ENCODE data around the gene SFI1.
"Not testable (repeated sequence)": the region's sequence is repeated elsewhere in the genome, so short reads cannot be mapped to it uniquely, and the experiment has no call there.

Gene SFI1

GRCh38 chr22:31586137-31586920 is 90.0 kb downstream of the SFI1 start:
- 87 to 98% methylated on average over 6 to 7 of the region's 7 CpGs for WGBS, 2 experiments (ENCODE audit: insufficient coverage in 2 of 2)
- no peaks in the 10 kb centered on the region for H3K9me3 ChIP-seq (ENCODE audit: control insufficient read depth, low read length)
- H3K36me3 ChIP-seq (ENCODE audit: control insufficient read depth, insufficient read depth, low read length): peaks cover 24% of the 10 kb centered on the region
- peaks cover 26% of the 10 kb centered on the region for H3K4me1 ChIP-seq (ENCODE audit: control insufficient read depth, insufficient read depth, low read length, poor library complexity, severe bottlenecking)
- no peak overlapping the region for H3K4me3 ChIP-seq (ENCODE audit: extremely low read depth, insufficient read depth, low read length, poor library complexity, severe bottlenecking)
- no peak overlapping the region for H3K27ac ChIP-seq (ENCODE audit: low read depth, low read length, severe bottlenecking)

GRCh38 chr22:31588970-31589675 is 92.8 kb downstream of the SFI1 start:
- H3K36me3 ChIP-seq (ENCODE audit: control insufficient read depth, insufficient read depth, low read length): peaks cover 24% of the 10 kb centered on the region

GRCh38 chr22:31590161-31590560 is 93.8 kb downstream of the SFI1 start:
- not testable (repeated sequence) for H3K9me3 ChIP-seq (ENCODE audit: control insufficient read depth, low read length); H3K27ac ChIP-seq (ENCODE audit: low read depth, low read length, severe bottlenecking); H3K4me3 ChIP-seq (ENCODE audit: extremely low read depth, insufficient read depth, low read length, poor library complexity, severe bottlenecking)
- peaks cover 25% of the 10 kb centered on the region for H3K36me3 ChIP-seq (ENCODE audit: control insufficient read depth, insufficient read depth, low read length)
- peaks cover 12% of the 10 kb centered on the region for H3K4me1 ChIP-seq (ENCODE audit: control insufficient read depth, insufficient read depth, low read length, poor library complexity, severe bottlenecking)
- WGBS, 2 experiments (ENCODE audit: insufficient coverage in 2 of 2): no CpG with 5 or more reads among the region's 2 CpGs

More at GRCh38 chr22:31588970-31589675, 92.8 kb downstream of the SFI1 start:
- H3K9me3 ChIP-seq (ENCODE audit: control insufficient read depth, low read length): no peaks in the 10 kb centered on the region
- H3K4me1 ChIP-seq (ENCODE audit: control insufficient read depth, insufficient read depth, low read length, poor library complexity, severe bottlenecking): peaks cover 17% of the 10 kb centered on the region
- H3K27ac ChIP-seq (ENCODE audit: low read depth, low read length, severe bottlenecking): no peak overlapping the region
- 92 to 95% methylated on average over 5 of the region's 6 CpGs for WGBS, 2 experiments (ENCODE audit: insufficient coverage in 2 of 2)
- H3K4me3 ChIP-seq (ENCODE audit: extremely low read depth, insufficient read depth, low read length, poor library complexity, severe bottlenecking): no peak overlapping the region

- 73 to 85% methylated on average over 1 of the region's 2 CpGs for WGBS, 2 experiments (ENCODE audit: insufficient coverage in 2 of 2)
- H3K4me3 ChIP-seq (ENCODE audit: extremely low read depth, insufficient read depth, low read length, poor library complexity, severe bottlenecking): no peak overlapping the region
- H3K4me1 ChIP-seq (ENCODE audit: control insufficient read depth, insufficient read depth, low read length, poor library complexity, severe bottlenecking): peaks cover 3% of the 10 kb centered on the region
- no peak overlapping the region for H3K27ac ChIP-seq (ENCODE audit: low read depth, low read length, severe bottlenecking)
- H3K9me3 ChIP-seq (ENCODE audit: control insufficient read depth, low read length): no peaks in the 10 kb centered on the region
- H3K36me3 ChIP-seq (ENCODE audit: control insufficient read depth, insufficient read depth, low read length): peaks cover 5% of the 10 kb centered on the region
Observed at GRCh38 chr22:31595271-31595670, 98.9 kb downstream of the SFI1 start.

- Histone ChIP-seq H3K36me3 (ENCODE audit: control insufficient read depth, insufficient read depth, low read length) (peaks cover 11% of the 10 kb centered on the region), H3K4me3 (ENCODE audit: extremely low read depth, insufficient read depth, low read length, poor library complexity, severe bottlenecking) (no peak overlapping the region), H3K4me1 (ENCODE audit: control insufficient read depth, insufficient read depth, low read length, poor library complexity, severe bottlenecking) (peaks cover 24% of the 10 kb centered on the region), H3K27ac (ENCODE audit: low read depth, low read length, severe bottlenecking) (peak overlapping the region; percentile 98), H3K9me3 (ENCODE audit: control insufficient read depth, low read length) (no peaks in the 10 kb centered on the region)
- 77 to 81% methylated on average over 11 of the region's 11 CpGs for WGBS, 2 experiments (ENCODE audit: insufficient coverage in 2 of 2)
Observed at GRCh38 chr22:31602259-31602952, 106.1 kb downstream of the SFI1 start.

- H3K4me1 ChIP-seq (ENCODE audit: control insufficient read depth, insufficient read depth, low read length, poor library complexity, severe bottlenecking): peaks cover 24% of the 10 kb centered on the region
- H3K4me3 ChIP-seq (ENCODE audit: extremely low read depth, insufficient read depth, low read length, poor library complexity, severe bottlenecking): no peak overlapping the region
- H3K36me3 ChIP-seq (ENCODE audit: control insufficient read depth, insufficient read depth, low read length): peaks cover 16% of the 10 kb centered on the region
- peak overlapping the region; percentile 98 for H3K27ac ChIP-seq (ENCODE audit: low read depth, low read length, severe bottlenecking)
- 89 to 95% methylated on average over 10 of the region's 10 CpGs for WGBS, 2 experiments (ENCODE audit: insufficient coverage in 2 of 2)
- H3K9me3 ChIP-seq (ENCODE audit: control insufficient read depth, low read length): no peaks in the 10 kb centered on the region
Observed at GRCh38 chr22:31603081-31603525, 106.8 kb downstream of the SFI1 start.

GRCh38 chr22:31603574-31603973 is 107.2 kb downstream of the SFI1 start:
- no peak overlapping the region for H3K4me3 ChIP-seq (ENCODE audit: extremely low read depth, insufficient read depth, low read length, poor library complexity, severe bottlenecking)
- peak overlapping the region; percentile 98 for H3K27ac ChIP-seq (ENCODE audit: low read depth, low read length, severe bottlenecking)
- H3K4me1 ChIP-seq (ENCODE audit: control insufficient read depth, insufficient read depth, low read length, poor library complexity, severe bottlenecking): peaks cover 24% of the 10 kb centered on the region
- 95 to 100% methylated on average over 3 to 5 of the region's 5 CpGs for WGBS, 2 experiments (ENCODE audit: insufficient coverage in 2 of 2)
- no peaks in the 10 kb centered on the region for H3K9me3 ChIP-seq (ENCODE audit: control insufficient read depth, low read length)
- H3K36me3 ChIP-seq (ENCODE audit: control insufficient read depth, insufficient read depth, low read length): peaks cover 17% of the 10 kb centered on the region

GRCh38 chr22:31604137-31604705 is 107.9 kb downstream of the SFI1 start:
- WGBS, 2 experiments (ENCODE audit: insufficient coverage in 2 of 2): 95 to 97% methylated on average over 6 to 10 of the region's 14 CpGs
- Histone ChIP-seq H3K4me1 (ENCODE audit: control insufficient read depth, insufficient read depth, low read length, poor library complexity, severe bottlenecking) (peaks cover 24% of the 10 kb centered on the region), H3K36me3 (ENCODE audit: control insufficient read depth, insufficient read depth, low read length) (peaks cover 17% of the 10 kb centered on the region), H3K4me3 (ENCODE audit: extremely low read depth, insufficient read depth, low read length, poor library complexity, severe bottlenecking) (no peak overlapping the region), H3K9me3 (ENCODE audit: control insufficient read depth, low read length) (no peaks in the 10 kb centered on the region), H3K27ac (ENCODE audit: low read depth, low read length, severe bottlenecking) (no peak overlapping the region)

- WGBS, 2 experiments (ENCODE audit: insufficient coverage in 2 of 2): 92 to 93% methylated on average over 17 of the region's 17 CpGs
- Histone ChIP-seq H3K9me3 (ENCODE audit: control insufficient read depth, low read length) (no peaks in the 10 kb centered on the region), H3K4me1 (ENCODE audit: control insufficient read depth, insufficient read depth, low read length, poor library complexity, severe bottlenecking) (peaks cover 22% of the 10 kb centered on the region), H3K4me3 (ENCODE audit: extremely low read depth, insufficient read depth, low read length, poor library complexity, severe bottlenecking) (no peak overlapping the region), H3K27ac (ENCODE audit: low read depth, low read length, severe bottlenecking) (no peak overlapping the region), H3K36me3 (ENCODE audit: control insufficient read depth, insufficient read depth, low read length) (peaks cover 17% of the 10 kb centered on the region)
Observed at GRCh38 chr22:31604746-31605705, 108.7 kb downstream of the SFI1 start.

Data from mesodermal cell (in vitro differentiated cells).